GM18868 (cell line): ENCODE data around the gene PTPN6.
A peak's percentile ranks its signal among the peaks of the same experiment; 100 is the strongest.

Experiments
- ATAC-seq: cut with Tn5 transposase; IDR thresholded peaks from one replicate; pipeline ENCODE4 v1.9.1; 2021; ENCODE audit warnings: mild to moderate bottlenecking, moderate library complexity; ENCODE audit not compliant: unreplicated experiment

PTPN6 gene

GRCh38 chr12:6965026-6965661 is 14.0 kb downstream of the PTPN6 start:
- ATAC-seq = peak; percentile 45

GRCh38 chr12:6965714-6966113 is 14.6 kb downstream of the PTPN6 start:
- no peak for ATAC-seq

- no peak for ATAC-seq
Measured at GRCh38 chr12:6966351-6966750, 15.2 kb downstream of the PTPN6 start.

GRCh38 chr12:6967651-6968100 is 16.5 kb downstream of the PTPN6 start:
- ATAC-seq = no peak

- no peak for ATAC-seq
Measured at GRCh38 chr12:6968426-6968825, 17.3 kb downstream of the PTPN6 start.

- no peak for ATAC-seq
Measured at GRCh38 chr12:6970096-6970527, 19.0 kb downstream of the PTPN6 start.

GRCh38 chr12:6974180-6974579 is 23.0 kb downstream of the PTPN6 start:
- no peak for ATAC-seq

- no peak for ATAC-seq
Measured at GRCh38 chr12:6975297-6976032, 24.3 kb downstream of the PTPN6 start.

GRCh38 chr12:6977653-6978052 is 26.5 kb downstream of the PTPN6 start:
- no peak for ATAC-seq

- ATAC-seq = no peak
Measured at GRCh38 chr12:6978188-6978587, 27.0 kb downstream of the PTPN6 start.

GRCh38 chr12:6978611-6979011 is 27.5 kb downstream of the PTPN6 start:
- ATAC-seq = no peak

- no peak for ATAC-seq
Measured at GRCh38 chr12:6979021-6979420, 27.9 kb downstream of the PTPN6 start.

- ATAC-seq = no peak
Measured at GRCh38 chr12:6979453-6979852, 28.3 kb downstream of the PTPN6 start.

GRCh38 chr12:6980075-6980474 is 28.9 kb downstream of the PTPN6 start:
- ATAC-seq = no peak

- no peak for ATAC-seq
Measured at GRCh38 chr12:6980740-6981139, 29.6 kb downstream of the PTPN6 start.

- no peak for ATAC-seq
Measured at GRCh38 chr12:6981152-6982052, 30.2 kb downstream of the PTPN6 start.

GRCh38 chr12:6982532-6982931 is 31.4 kb downstream of the PTPN6 start:
- ATAC-seq = no peak

- no peak for ATAC-seq
Measured at GRCh38 chr12:6987956-6988553, 36.9 kb downstream of the PTPN6 start.

- no peak for ATAC-seq
Measured at GRCh38 chr12:6996040-6996441, 44.9 kb downstream of the PTPN6 start.

GRCh38 chr12:6998715-6999451 is 47.7 kb downstream of the PTPN6 start:
- ATAC-seq = no peak
